GM10266 (cell line): ENCODE data around the gene DST.

Source experiments
- DNase-seq: peaks from one replicate; pipeline ENCODE4 v3.0.0; 2012; ENCODE audit errors: extremely low spot score
- CTCF ChIP-seq: IDR thresholded peaks from 2 replicates; pipeline ENCODE4 v1.5.1; 2012; ENCODE audit warnings: mild to moderate bottlenecking, low read depth; ENCODE audit not compliant: control insufficient read depth, insufficient read depth; ENCODE audit errors: missing control alignments

DST gene

GRCh38 chr6:56477241-56477640 is 165.4 kb downstream of the DST start:
- TF ChIP-seq CTCF: no peak
- no peak for DNase-seq

DNA sequence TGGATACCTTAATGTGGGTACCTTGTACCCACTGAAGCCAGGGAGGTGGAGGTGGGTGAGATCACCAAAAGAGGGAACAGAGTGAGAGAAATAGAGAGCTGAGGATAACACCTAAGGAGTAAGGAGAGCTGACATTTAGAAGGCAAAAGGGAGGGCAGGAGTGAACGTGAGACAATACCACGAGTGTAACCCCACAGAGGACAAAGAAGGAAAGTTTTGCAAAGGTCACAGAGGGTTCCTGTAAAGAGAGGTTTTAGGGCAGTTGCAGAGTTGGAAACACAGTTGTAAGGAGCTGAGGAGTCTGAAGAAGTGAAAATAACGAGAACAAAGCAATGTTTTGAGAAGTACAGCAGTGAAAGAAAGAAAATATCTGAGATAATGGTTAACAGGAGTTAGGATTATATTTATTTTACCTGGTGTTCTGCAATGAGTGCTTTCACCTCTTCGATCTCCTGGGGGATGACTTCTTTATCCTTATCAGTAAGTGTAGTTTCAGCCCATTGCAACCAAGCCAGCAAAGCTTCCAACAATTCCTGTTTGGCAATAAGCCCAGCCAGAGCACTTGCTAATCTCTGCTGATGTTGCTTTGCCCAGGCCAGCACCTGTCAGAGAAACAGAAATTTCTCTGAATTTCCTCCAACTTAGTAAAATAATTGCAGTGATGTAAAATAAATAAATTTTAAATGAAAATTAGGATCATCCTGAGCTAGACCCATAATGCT is 166.8 kb downstream of the DST start:
- TF ChIP-seq CTCF: no peak
- DNase-seq: no peak

DNA sequence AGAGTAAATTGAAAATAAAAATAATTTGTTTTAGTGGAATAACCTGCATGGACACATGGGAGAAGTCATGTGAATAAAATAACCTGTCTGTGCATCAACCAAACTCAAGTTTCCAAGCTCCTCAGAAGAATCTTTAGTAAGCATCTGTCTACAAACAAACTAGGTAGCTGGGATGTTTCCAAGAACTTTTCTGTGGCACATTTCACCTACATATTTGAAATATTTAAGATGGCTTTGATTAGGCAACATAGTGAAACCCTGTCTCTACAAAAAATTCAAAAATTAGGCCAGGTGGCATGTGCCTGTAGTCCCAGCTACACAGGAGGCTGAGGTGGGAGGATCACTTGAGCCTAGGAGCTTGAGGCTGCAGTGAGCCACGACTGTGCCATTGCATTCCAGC is 168.2 kb downstream of the DST start:
- no peak for TF ChIP-seq CTCF
- DNase-seq: no peak

GRCh38 chr6:56463443-56463842 is 179.2 kb downstream of the DST start:
- TF ChIP-seq CTCF: no peak
- DNase-seq: no peak

DNA sequence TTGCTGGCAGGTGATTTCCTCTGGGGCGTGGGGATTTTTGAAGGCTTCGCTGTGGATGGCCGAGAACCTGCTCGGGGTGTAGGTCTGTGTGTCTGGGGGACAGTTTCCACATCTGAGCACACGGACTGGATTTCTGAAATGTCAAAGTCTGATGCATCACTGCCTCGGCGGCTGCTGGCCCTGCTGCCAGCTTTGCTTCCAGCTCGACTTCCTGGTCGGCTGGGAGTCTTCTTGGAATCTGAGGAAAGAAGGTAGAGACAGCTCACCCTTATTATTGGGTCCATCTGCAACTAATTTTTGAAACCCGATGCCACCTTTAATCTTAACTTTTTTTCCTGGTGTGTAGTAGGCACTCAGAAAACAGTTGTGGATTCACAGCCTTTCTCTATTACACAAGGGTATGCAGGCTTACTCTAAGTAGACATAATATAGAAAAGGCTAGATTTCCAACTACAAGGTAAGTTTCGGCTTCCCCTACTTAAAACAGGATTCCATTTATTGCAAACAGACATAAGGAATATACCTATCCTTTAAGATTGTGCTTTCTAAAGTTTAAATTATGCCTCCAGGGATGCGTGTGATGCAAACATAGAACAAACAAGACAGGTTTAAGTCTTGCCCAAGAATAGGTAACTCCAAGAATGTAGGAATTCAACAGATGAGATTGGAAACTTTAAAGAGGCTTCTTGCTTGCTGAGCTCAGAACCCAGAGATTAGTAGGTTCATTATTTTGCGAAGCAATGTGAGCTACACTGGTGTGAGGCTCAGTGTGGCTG is 183.5 kb downstream of the DST start:
- no peak for DNase-seq
- TF ChIP-seq CTCF: no peak

DNA sequence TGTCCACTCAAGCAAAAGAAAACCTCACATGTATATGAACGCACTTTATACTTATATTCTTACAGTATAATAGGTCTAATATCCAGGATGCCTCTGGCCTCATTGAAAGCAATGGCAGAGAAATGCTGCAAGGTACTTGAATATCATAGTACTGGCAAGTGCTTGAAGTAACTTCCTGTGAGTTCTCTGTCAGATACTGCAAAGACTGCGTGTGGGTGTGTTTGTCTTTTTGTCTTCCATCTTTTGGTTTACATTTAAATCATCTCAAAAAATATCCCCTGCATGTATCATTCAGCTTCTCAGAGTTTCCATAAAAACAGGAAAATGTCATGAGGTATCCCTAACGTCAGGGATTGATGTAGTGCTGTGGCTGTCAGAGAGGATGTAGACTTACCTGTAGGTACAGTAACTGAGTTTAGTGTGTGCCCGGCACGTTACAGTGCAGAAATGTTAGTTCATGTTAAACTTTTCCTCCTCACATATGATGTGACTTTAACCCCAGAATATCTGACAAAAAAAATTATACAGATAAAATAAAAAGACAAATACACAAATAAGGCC is 184.3 kb downstream of the DST start:
- no peak for DNase-seq
- no peak for TF ChIP-seq CTCF

- TF ChIP-seq CTCF: no peak
- no peak for DNase-seq
Observed at GRCh38 chr6:56456785-56457184, 185.9 kb downstream of the DST start.
